ENCODE measurements around the gene APOL5. TPM values are rescaled to one million over a fixed set of nuclear protein-coding genes. Genes with fewer than 3 reads are reported as not detected.

The APOL5 gene
- total RNA-seq, 2 experiments from 2014 or later, result 0.67 to 1.8 TPM

DNA sequence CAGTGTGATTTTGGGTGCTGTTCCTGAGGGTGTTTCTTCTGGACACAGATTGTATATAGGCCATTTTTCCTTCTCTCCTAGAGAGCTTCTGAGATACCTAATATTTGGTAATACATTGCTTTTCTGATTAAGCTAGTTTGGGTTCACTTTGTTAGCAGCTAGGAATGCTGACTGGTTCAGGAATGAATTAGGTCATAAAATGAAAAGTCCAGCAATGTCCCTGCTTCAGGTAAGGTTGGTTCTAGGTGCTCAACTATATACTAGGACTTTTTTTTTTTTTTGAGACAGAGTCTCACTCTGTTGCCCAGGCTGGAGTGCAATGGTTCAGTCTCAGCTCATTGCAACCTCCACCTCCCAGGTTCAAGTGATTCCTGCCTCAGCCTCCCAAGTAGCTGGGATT lies 32.9 kb upstream of the APOL5 start:
- Histone ChIP-seq H3K4me3 (ENCODE audit: low read depth, low read length, poor library complexity, severe bottlenecking) (no peak overlapping the region), H3K79me2 (ENCODE audit: insufficient read depth, low read depth, low read length) (no peaks in the 10 kb centered on the region), H2AFZ (ENCODE audit: low read length) (peak overlapping the region; percentile 33; the same call in 1 of the 2 replicates), H3K9me2 (ENCODE audit: insufficient read depth, low read length) (no peaks in the 10 kb centered on the region), H4K20me1 (ENCODE audit: insufficient read depth, low read length) (no peaks in the 10 kb centered on the region), H3K4me1 (ENCODE audit: insufficient read depth, low read length, poor library complexity, severe bottlenecking) (peaks cover 24% of the 10 kb centered on the region), H3K4me2 (ENCODE audit: low read length) (no peak overlapping the region), H3K27ac (ENCODE audit: low read depth, low read length, poor library complexity, severe bottlenecking) (no peak overlapping the region), H3K9me3 (ENCODE audit: low read length) (peaks cover 27% of the 10 kb centered on the region; the same call in 1 of the 2 replicates), H3K36me3 (ENCODE audit: insufficient read depth, low read length) (no peaks in the 10 kb centered on the region; the same call in 1 of the 2 replicates)
- BruUV-seq (replicated peaks), result no TSS peak
- intact Hi-C loops (cut with micrococcal nuclease; ENCODE audit: unreplicated experiment), result no loop called here
- TF ChIP-seq, protein P1, sequence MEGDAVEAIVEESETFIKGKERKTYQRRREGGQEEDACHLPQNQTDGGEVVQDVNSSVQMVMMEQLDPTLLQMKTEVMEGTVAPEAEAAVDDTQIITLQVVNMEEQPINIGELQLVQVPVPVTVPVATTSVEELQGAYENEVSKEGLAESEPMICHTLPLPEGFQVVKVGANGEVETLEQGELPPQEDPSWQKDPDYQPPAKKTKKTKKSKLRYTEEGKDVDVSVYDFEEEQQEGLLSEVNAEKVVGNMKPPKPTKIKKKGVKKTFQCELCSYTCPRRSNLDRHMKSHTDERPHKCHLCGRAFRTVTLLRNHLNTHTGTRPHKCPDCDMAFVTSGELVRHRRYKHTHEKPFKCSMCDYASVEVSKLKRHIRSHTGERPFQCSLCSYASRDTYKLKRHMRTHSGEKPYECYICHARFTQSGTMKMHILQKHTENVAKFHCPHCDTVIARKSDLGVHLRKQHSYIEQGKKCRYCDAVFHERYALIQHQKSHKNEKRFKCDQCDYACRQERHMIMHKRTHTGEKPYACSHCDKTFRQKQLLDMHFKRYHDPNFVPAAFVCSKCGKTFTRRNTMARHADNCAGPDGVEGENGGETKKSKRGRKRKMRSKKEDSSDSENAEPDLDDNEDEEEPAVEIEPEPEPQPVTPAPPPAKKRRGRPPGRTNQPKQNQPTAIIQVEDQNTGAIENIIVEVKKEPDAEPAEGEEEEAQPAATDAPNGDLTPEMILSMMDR (conservative IDR thresholded peaks at IDR 0.05; ENCODE audit: low read length), result no peak
- TF ChIP-seq EZH2phosphoT487 (IDR thresholded peaks at IDR 0.05; ENCODE audit: borderline replicate concordance, low read depth, low read length), result no peak
- ChIA-PET CTCF (ENCODE audit: unreplicated experiment) (interaction anchor here (0.6 to 1.0 kb wide), 2 partner anchors 24 to 237 kb away, joined by 3 to 4 read pairs; no protein-coding TSS in a partner anchor), POLR2A (interaction anchor here (0.6 to 1.4 kb wide), 4 partner anchors 8 to 55 kb away, joined by 3 read pairs; partner anchors contain the start of gene APOL5)
- DNase-seq (ENCODE audit: low spot score), result no peak

DNA sequence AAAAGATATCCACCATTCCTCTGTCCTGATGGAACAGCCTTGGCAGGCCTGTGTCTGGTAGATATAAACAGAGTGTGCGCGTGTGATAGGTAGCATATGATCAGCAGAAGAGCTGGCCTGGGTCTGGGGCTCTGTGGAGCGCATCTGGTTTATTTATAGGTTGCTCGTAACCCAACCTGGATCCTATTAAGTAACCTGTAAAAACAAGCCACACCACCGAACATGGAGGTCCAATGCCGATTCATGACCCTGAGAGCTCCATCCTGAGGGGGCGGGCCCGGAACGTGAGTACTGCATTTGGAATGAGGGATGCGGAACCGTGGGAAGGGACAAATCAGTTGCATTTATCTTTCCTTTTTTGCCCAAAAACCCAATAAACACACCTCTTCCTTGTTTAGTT lies 31.9 kb upstream of the APOL5 start:
- H3K4me1 ChIP-seq (ENCODE audit: insufficient read depth, low read length, poor library complexity, severe bottlenecking), result peaks cover 29% of the 10 kb centered on the region
- H3K79me2 ChIP-seq (ENCODE audit: insufficient read depth, low read depth, low read length), result no peaks in the 10 kb centered on the region
- peak overlapping the region; percentile 60 for H3K4me2 ChIP-seq (ENCODE audit: low read length)
- H2AFZ ChIP-seq (ENCODE audit: low read length), result peak overlapping the region; percentile 76
- no TSS peak for BruUV-seq (replicated peaks)
- intact Hi-C loops (cut with micrococcal nuclease; ENCODE audit: unreplicated experiment), result no loop called here
- POLR2A ChIA-PET, result interaction anchor here (0.5 to 1.4 kb wide), 4 partner anchors 9 to 1537 kb away, joined by 3 to 6 read pairs (median 4); no protein-coding TSS in a partner anchor
- peak overlapping the region; percentile 70 for H3K27ac ChIP-seq (ENCODE audit: low read depth, low read length, poor library complexity, severe bottlenecking)
- peaks cover 27% of the 10 kb centered on the region; the same call in 1 of the 2 replicates for H3K9me3 ChIP-seq (ENCODE audit: low read length)
- H4K20me1 ChIP-seq (ENCODE audit: insufficient read depth, low read length), result no peaks in the 10 kb centered on the region
- H3K36me3 ChIP-seq (ENCODE audit: insufficient read depth, low read length), result no peaks in the 10 kb centered on the region; the same call in 1 of the 2 replicates
- DNase-seq (ENCODE audit: low spot score), result peak; percentile 43
- CTCF ChIA-PET (ENCODE audit: unreplicated experiment), result no interaction called here
- no peaks in the 10 kb centered on the region for H3K9me2 ChIP-seq (ENCODE audit: insufficient read depth, low read length)
- TF ChIP-seq, protein P1 (conservative IDR thresholded peaks at IDR 0.05; ENCODE audit: low read length), result no peak
- no peak for TF ChIP-seq EZH2phosphoT487 (IDR thresholded peaks at IDR 0.05; ENCODE audit: borderline replicate concordance, low read depth, low read length)
- H3K4me3 ChIP-seq (ENCODE audit: low read depth, low read length, poor library complexity, severe bottlenecking), result peak overlapping the region; percentile 21

- no peaks in the 10 kb centered on the region for H3K9me2 ChIP-seq (ENCODE audit: insufficient read depth, low read length)
- peaks cover 32% of the 10 kb centered on the region for H3K4me1 ChIP-seq (ENCODE audit: insufficient read depth, low read length, poor library complexity, severe bottlenecking)
- no peaks in the 10 kb centered on the region for H3K79me2 ChIP-seq (ENCODE audit: insufficient read depth, low read depth, low read length)
- ChIA-PET POLR2A (interaction anchor here (0.5 to 1.6 kb wide), 5 partner anchors 9 to 1536 kb away, joined by 3 to 6 read pairs (median 4); no protein-coding TSS in a partner anchor), CTCF (ENCODE audit: unreplicated experiment) (no interaction called here)
- peak; percentile 85 for DNase-seq (ENCODE audit: low spot score)
- BruUV-seq (replicated peaks), result no TSS peak
- H4K20me1 ChIP-seq (ENCODE audit: insufficient read depth, low read length), result no peaks in the 10 kb centered on the region
- H3K4me3 ChIP-seq (ENCODE audit: low read depth, low read length, poor library complexity, severe bottlenecking), result peak overlapping the region; percentile 21
- H3K4me2 ChIP-seq (ENCODE audit: low read length), result peak overlapping the region; percentile 60
- H3K9me3 ChIP-seq (ENCODE audit: low read length), result peaks cover 21% of the 10 kb centered on the region; the same call in 1 of the 2 replicates
- intact Hi-C loops (cut with micrococcal nuclease; ENCODE audit: unreplicated experiment), result no loop called here
- TF ChIP-seq EZH2phosphoT487 (IDR thresholded peaks at IDR 0.05; ENCODE audit: borderline replicate concordance, low read depth, low read length), result no peak
- TF ChIP-seq, protein P1 (conservative IDR thresholded peaks at IDR 0.05; ENCODE audit: low read length), result no peak
- H3K27ac ChIP-seq (ENCODE audit: low read depth, low read length, poor library complexity, severe bottlenecking), result peak overlapping the region; percentile 70
- no peaks in the 10 kb centered on the region; the same call in 1 of the 2 replicates for H3K36me3 ChIP-seq (ENCODE audit: insufficient read depth, low read length)
- peak overlapping the region; percentile 76 for H2AFZ ChIP-seq (ENCODE audit: low read length)
These were observed 31.4 kb upstream of the APOL5 start for GRCh38 chr22:35686298-35686697.

All from OCI-LY7 (cell line).